Thyroid gland (tissue), 4 donors: Measurements from ENCODE around the gene LILRB2.
"Not testable (repeated sequence)": the region's sequence is repeated elsewhere in the genome, so short reads cannot be mapped to it uniquely, and the experiment has no call there.

ENCODE experiments used
- CTCF ChIP-seq, 6 experiments: fragments of 200-600 bp in 3 of 6; fragments of 450-650 bp in 3 of 6; sonication (generic) in 3 of 6; IDR thresholded peaks; one replicate each; pipeline ENCODE4 v1.5.1; 2016 to 2019; ENCODE audit warnings: antibody characterized with exemption in 6 of 6, mild to moderate bottlenecking in 2 of 6, inconsistent platforms in 1 of 6, moderate library complexity in 1 of 6
- POLR2A ChIP-seq, 2 donors: fragments of 450-650 bp; IDR thresholded peaks; one replicate each; pipeline ENCODE4 v1.6.1; 2017; ENCODE audit warnings: antibody characterized with exemption in 2 of 2, mild to moderate bottlenecking in 2 of 2, moderate library complexity in 1 of 2

GRCh38 chr19:54271587-54271986, 9.3 kb downstream of the LILRB2 start:
- not testable (repeated sequence) for TF ChIP-seq CTCF, POLR2A (IDR thresholded peaks at IDR 0.05)
